Upper lobe of right lung (tissue), 1 donor: Measurements from ENCODE around the gene PRSS22. TPM values are rescaled to one million over a fixed set of nuclear protein-coding genes. Genes with fewer than 3 reads are reported as not detected.
"Not testable (repeated sequence)": the region's sequence is repeated elsewhere in the genome, so short reads cannot be mapped to it uniquely, and the experiment has no call there.

Experiments used
- ATAC-seq: fragments of 200-7000 bp; cut with Tn5 transposase; one replicate; pipeline ENCODE4 v1.9.1; 2020; ENCODE audit warnings: mild to moderate bottlenecking, moderate library complexity
- DNase-seq: peaks from one replicate; pipeline ENCODE4 v3.0.0-alpha.2; 2020
- H3K27ac ChIP-seq: fragments of 200-600 bp; one replicate; pipeline ENCODE4 v1.8.0; 2022
- H3K27me3 ChIP-seq: fragments of 200-600 bp; one replicate; pipeline ENCODE4 v1.8.0; 2022; ENCODE audit warnings: mild to moderate bottlenecking
- H3K36me3 ChIP-seq: fragments of 200-600 bp; one replicate; pipeline ENCODE4 v1.8.0; 2022
- H3K4me1 ChIP-seq: fragments of 200-600 bp; one replicate; pipeline ENCODE4 v1.8.0; 2022
- H3K4me3 ChIP-seq: fragments of 200-600 bp; one replicate; pipeline ENCODE4 v1.8.0; 2022; ENCODE audit warnings: mild to moderate bottlenecking
- H3K9me3 ChIP-seq: fragments of 200-600 bp; one replicate; pipeline ENCODE4 v1.8.0; 2022
- intact Hi-C: fragments of 100-400 bp; cut with DNase I; formaldehyde crosslinking; loops from one replicate; pipeline ENCODE4 v1.11.0; 2022
- long read RNA-seq: library from polyadenylated mRNA; unstranded; transcript quantifications from one replicate; pipeline ENCODE4 v2.0.0, GENCODE V29; 2021
- total RNA-seq: library from RNA; stranded (reverse); fragmentation: NEBNext Ultra II Directional; extraction: Animal tissue kit (Norgen Biotek cat#: 25700); gene quantifications from one replicate; pipeline ENCODE4 v1.2.1, GENCODE V29; 2021
- TF ChIP-seq, protein P1 (sequence below): fragments of 200-600 bp; IDR thresholded peaks from one replicate; pipeline ENCODE4 v1.8.0; 2022; ENCODE audit warnings: antibody characterized with exemption
- donor health status: DM: no; HTN: yes; CAD: no; lungs with severe emphysema.

Gene PRSS22, protein sequence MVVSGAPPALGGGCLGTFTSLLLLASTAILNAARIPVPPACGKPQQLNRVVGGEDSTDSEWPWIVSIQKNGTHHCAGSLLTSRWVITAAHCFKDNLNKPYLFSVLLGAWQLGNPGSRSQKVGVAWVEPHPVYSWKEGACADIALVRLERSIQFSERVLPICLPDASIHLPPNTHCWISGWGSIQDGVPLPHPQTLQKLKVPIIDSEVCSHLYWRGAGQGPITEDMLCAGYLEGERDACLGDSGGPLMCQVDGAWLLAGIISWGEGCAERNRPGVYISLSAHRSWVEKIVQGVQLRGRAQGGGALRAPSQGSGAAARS
- total RNA-seq, result 15.2 TPM
- long read RNA-seq, partial matches to known transcripts, result 0 of 7 reads
- long read RNA-seq, other reads (novel, unspliced or antisense), result 5 of 7 reads

DNA sequence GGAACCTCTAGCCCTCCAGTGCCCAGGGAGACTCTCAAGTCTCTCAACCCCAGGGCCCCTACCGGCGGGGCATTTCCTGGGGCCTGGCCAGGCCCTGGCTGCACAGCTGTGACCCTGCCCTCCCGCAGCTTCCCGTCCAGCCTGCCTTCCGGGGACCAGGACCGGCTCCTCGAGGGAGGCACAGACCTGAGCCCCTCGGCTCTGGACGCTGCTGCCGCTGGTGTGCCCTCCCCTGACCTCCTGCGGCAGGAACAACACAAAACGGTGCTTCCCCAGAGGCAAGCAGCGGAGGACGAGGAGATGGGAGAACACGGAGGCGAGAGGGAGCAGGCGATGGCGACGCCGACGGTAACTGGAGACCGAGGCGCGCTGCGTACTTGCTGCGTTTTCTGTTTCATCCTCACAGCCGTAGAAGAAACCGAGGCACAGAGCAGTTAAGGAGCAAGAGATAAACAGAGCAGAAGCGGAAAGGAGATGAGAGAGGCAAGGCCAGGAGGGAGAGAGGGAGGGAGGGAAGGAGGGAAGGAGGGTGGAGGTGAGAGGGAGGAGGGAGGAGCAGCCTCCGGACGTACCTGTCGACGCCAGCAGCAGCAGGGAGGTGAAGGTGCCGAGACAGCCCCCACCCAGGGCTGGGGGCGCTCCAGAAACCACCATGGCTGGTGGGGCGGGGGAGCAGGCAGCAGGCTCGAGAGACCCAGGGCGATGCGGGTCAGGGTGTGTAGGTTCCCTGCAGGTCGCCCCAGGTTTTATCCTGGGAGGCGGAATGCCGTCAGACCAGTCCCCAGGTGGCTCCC, at the start of gene PRSS22:
PRSS22 (minus strand) TSS at position 720 of the 794 bp plus-strand sequence; CDS start at position 654, 66 bp downstream.
- Histone ChIP-seq H3K4me1 (no peaks in the 10 kb centered on the region), H3K4me3 (peak within 1 kb of the TSS; percentile 43), H3K27ac (peak within 1 kb of the TSS; percentile 80), H3K27me3 (peaks cover 31% of the 10 kb centered on the region), H3K9me3 (no peaks in the 10 kb centered on the region), H3K36me3 (no peaks in the 10 kb centered on the region)
- intact Hi-C loops, result no loop called here
- TF ChIP-seq, protein P1, sequence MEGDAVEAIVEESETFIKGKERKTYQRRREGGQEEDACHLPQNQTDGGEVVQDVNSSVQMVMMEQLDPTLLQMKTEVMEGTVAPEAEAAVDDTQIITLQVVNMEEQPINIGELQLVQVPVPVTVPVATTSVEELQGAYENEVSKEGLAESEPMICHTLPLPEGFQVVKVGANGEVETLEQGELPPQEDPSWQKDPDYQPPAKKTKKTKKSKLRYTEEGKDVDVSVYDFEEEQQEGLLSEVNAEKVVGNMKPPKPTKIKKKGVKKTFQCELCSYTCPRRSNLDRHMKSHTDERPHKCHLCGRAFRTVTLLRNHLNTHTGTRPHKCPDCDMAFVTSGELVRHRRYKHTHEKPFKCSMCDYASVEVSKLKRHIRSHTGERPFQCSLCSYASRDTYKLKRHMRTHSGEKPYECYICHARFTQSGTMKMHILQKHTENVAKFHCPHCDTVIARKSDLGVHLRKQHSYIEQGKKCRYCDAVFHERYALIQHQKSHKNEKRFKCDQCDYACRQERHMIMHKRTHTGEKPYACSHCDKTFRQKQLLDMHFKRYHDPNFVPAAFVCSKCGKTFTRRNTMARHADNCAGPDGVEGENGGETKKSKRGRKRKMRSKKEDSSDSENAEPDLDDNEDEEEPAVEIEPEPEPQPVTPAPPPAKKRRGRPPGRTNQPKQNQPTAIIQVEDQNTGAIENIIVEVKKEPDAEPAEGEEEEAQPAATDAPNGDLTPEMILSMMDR, result no peak
- ATAC-seq, result peak; percentile 73
- peak; percentile 87 for DNase-seq

DNA sequence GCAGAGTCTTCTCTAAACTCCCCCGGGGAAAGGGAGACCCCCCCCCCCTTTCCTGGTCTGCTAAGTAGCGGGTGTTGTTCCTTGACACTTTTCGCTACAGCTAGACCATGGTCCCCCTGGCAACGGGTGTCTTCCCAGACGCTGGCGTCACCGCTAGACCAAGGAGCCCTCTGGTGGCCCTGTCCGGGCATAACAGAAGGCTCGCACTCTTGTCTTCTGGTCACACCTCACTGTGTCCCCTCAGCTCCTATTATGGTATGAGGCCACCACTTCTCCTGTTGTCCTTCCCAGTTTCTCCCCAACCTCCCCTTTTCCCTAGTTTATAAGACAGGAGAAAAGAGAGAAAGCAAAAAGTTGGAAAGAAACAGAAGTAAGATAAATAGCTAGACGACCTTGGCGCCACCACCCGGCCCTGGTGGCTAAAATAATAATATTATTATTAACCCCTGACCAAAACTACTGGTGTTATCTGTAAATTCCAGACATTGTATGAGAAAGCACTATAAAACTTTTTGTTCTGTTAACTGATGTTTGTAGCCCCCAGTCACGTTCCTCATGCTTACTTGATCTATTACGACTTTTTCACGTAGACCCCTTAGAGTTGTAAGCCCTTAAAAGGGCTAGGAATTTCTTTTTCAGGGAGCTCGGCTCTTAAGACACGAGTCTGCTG, 49.2 kb upstream of the PRSS22 start:
- ATAC-seq, intact Hi-C loops, DNase-seq, H3K27me3 ChIP-seq, H3K4me3 ChIP-seq, H3K9me3 ChIP-seq, H3K36me3 ChIP-seq: not testable (repeated sequence)
- peak overlapping the region; percentile 25 for H3K27ac ChIP-seq
- H3K4me1 ChIP-seq, result peaks cover 11% of the 10 kb centered on the region
- TF ChIP-seq, protein P1, result peak; percentile 44

DNA sequence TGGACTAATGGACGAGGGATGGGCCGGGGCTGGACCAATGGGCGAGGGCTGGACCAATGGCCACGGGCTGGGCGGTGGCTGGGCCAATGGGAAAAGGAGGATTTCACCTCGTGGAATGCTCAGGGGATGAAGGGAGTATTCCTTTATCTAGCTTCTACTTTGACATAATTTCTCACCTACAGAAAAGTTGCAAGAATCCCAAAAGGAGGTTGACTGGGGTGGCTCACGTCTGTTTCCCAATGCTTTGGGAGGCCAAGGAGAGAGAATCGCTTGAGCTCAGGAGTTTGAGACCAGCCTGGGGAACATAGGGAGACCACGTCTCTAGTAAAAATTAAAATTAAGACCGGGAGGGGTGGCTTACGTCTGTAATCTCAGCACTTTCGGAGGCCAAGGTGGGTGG, 48.0 kb upstream of the PRSS22 start:
- Histone ChIP-seq H3K27ac (peak overlapping the region; percentile 25), H3K4me3 (no peak overlapping the region), H3K36me3 (no peaks in the 10 kb centered on the region), H3K9me3 (no peaks in the 10 kb centered on the region), H3K27me3 (no peaks in the 10 kb centered on the region), H3K4me1 (peaks cover 6% of the 10 kb centered on the region)
- ATAC-seq (no peak), DNase-seq (no peak)
- intact Hi-C loops, result no loop called here
- TF ChIP-seq, protein P1, result no peak

DNA sequence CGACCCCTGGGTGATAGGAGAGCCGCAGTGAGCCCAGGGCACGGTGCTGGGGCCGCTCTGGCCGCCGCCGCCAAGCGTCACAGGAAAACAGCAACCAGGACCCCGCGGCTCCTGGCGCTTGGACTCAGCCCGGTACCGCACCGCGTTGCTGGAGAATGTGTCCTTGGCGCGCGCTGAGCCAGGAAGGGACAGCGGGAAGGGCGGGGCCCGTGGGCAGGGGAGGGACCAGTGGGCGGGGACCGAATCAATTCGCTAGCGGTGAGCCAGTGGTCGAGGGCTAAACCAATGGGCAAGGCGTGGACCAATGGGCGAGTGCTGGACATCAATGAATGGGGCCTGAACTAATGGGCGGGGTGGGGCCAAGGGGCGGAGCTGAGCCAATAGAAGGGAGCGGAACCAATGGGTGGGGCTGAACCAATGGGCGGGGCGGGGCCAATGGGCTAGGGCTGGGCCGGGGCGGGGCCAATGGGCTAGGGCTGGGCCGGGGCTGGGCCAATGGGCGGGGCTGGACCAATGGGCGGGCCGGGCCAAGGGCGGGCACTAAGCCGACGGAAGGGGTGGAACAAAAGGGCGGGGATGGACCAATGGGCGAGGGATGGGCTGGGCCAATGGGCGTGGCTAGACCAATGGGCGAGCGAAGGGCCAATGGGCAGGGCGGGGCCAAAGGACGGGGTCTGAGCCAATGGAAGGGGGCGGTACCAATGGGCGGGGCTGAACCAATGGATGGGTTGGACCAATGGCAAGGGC, 47.4 kb upstream of the PRSS22 start:
- Histone ChIP-seq H3K27me3 (no peaks in the 10 kb centered on the region), H3K4me1 (peaks cover 6% of the 10 kb centered on the region), H3K27ac (peak overlapping the region; percentile 89), H3K36me3 (no peaks in the 10 kb centered on the region), H3K4me3 (peak overlapping the region; percentile 86), H3K9me3 (no peaks in the 10 kb centered on the region)
- DNase-seq, result peak; percentile 99
- TF ChIP-seq, protein P1, result no peak
- ATAC-seq, result peak; percentile 93
- intact Hi-C loops, result no loop called here

DNA sequence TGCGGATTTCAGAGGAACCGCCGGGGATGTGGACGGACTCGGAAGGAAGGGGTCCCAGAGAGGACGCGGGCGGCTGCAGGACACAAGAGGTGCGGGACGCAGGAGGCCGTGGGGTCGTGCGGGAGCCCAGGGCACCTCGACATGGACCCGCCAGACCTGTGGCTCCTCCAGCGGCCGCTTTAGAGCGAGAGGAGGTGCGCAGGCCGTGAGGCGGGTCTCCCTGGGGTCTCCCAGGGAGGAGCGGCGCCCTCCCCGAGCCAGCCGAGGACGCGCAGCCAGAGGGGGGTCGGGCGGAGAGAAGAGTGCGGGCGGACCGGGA, 46.9 kb upstream of the PRSS22 start:
- peak overlapping the region; percentile 89 for H3K27ac ChIP-seq
- peak overlapping the region; percentile 86 for H3K4me3 ChIP-seq
- peaks cover 6% of the 10 kb centered on the region for H3K4me1 ChIP-seq
- ATAC-seq (no peak), DNase-seq (no peak)
- no peaks in the 10 kb centered on the region for H3K9me3 ChIP-seq
- no peaks in the 10 kb centered on the region for H3K27me3 ChIP-seq
- no peaks in the 10 kb centered on the region for H3K36me3 ChIP-seq
- TF ChIP-seq, protein P1, result no peak
- intact Hi-C loops, result no loop called here
